HEK293 (cell line): ENCODE data around the gene TMEM125.

ENCODE experiments used
- CTCF ChIA-PET: fragments of 350-600 bp; formaldehyde crosslinking; extraction: SDS; loops from one replicate; lab custom pipeline; 2021; ENCODE audit warnings: antibody characterized with exemption; lab: Yijun Ruan, JAX
- POLR2A ChIA-PET: fragments of 300-600 bp; formaldehyde crosslinking; extraction: SDS; loops from one replicate; lab custom pipeline; 2020; ENCODE audit warnings: antibody characterized with exemption, inconsistent platforms; lab: Yijun Ruan, JAX
- H3K27ac ChIP-seq: fragments of 200-500 bp; sonication (Bioruptor generic); 2 replicates; pipeline ENCODE4 v1.5.1; 2014; ENCODE audit warnings: low read depth, low read length, control low read depth, inconsistent platforms; ENCODE audit errors: extremely low read depth
- H3K36me3 ChIP-seq, 2 experiments: fragments of 200-500 bp in 1 of 2; sonication (Bioruptor generic) in 1 of 2; 1 replicate in 1 of 2; 2 replicates in 1 of 2; pipeline ENCODE4 v1.5.1; 2014 to 2017; ENCODE audit warnings: inconsistent platforms in 2 of 2, low read length in 2 of 2; ENCODE audit not compliant: control insufficient read depth in 2 of 2, insufficient read depth in 1 of 2
- H3K4me1 ChIP-seq: fragments of 200-500 bp; sonication (Bioruptor generic); 2 replicates; pipeline ENCODE4 v1.5.1; 2014; ENCODE audit warnings: mild to moderate bottlenecking, low read length, inconsistent platforms; ENCODE audit not compliant: control insufficient read depth, insufficient read depth
- H3K4me3 ChIP-seq: 2 replicates; pipeline ENCODE4 v1.5.1; 2011; ENCODE audit warnings: low read depth, mild to moderate bottlenecking, control low read depth, low read length, moderate library complexity
- H3K9me3 ChIP-seq: fragments of 200-500 bp; sonication (Bioruptor generic); 2 replicates; pipeline ENCODE4 v1.5.1; 2014; ENCODE audit warnings: low read depth, low read length, inconsistent platforms; ENCODE audit not compliant: control insufficient read depth, insufficient read depth
- EGR2 ChIP-seq: fragments of 450-650 bp; formaldehyde crosslinking; IDR thresholded peaks from 2 replicates; pipeline ENCODE4 v1.5.1; 2016; ENCODE audit warnings: low read depth, missing biosample characterization, missing genetic modification characterization
- KLF16 ChIP-seq: fragments of 450-650 bp; formaldehyde crosslinking; IDR thresholded peaks from 2 replicates; pipeline ENCODE4 v1.5.1; 2017; ENCODE audit warnings: missing biosample characterization, missing genetic modification characterization
- SCRT1 ChIP-seq: fragments of 450-650 bp; formaldehyde crosslinking; IDR thresholded peaks from 2 replicates; pipeline ENCODE4 v1.5.1; 2016; ENCODE audit warnings: missing biosample characterization, missing genetic modification characterization, borderline replicate concordance
- SCRT2 ChIP-seq: fragments of 450-650 bp; formaldehyde crosslinking; IDR thresholded peaks from 2 replicates; pipeline ENCODE4 v1.5.1; 2016; ENCODE audit warnings: missing biosample characterization, missing genetic modification characterization
- ZBTB48 ChIP-seq: fragments of 450-650 bp; formaldehyde crosslinking; IDR thresholded peaks from 2 replicates; pipeline ENCODE4 v1.5.1; 2016; ENCODE audit warnings: missing biosample characterization, missing genetic modification characterization
- ZNF24 ChIP-seq: fragments of 450-650 bp; formaldehyde crosslinking; IDR thresholded peaks from 2 replicates; pipeline ENCODE4 v1.5.1; 2016; ENCODE audit warnings: missing biosample characterization, missing genetic modification characterization
- ZNF433 ChIP-seq: fragments of 450-650 bp; formaldehyde crosslinking; IDR thresholded peaks from 2 replicates; pipeline ENCODE4 v1.5.1; 2016; ENCODE audit warnings: missing biosample characterization, missing genetic modification characterization, low read depth
- ZNF488 ChIP-seq: fragments of 450-650 bp; formaldehyde crosslinking; IDR thresholded peaks from 2 replicates; pipeline ENCODE4 v1.5.1; 2016; ENCODE audit warnings: missing biosample characterization, missing genetic modification characterization
- TF ChIP-seq, protein P1 (sequence below): fragments of 450-650 bp; formaldehyde crosslinking; conservative IDR thresholded peaks from 2 replicates; pipeline ENCODE4 v1.5.1; 2016; ENCODE audit warnings: low read depth, missing biosample characterization, missing genetic modification characterization
- TF ChIP-seq, protein P2 (sequence below): fragments of 450-650 bp; IDR thresholded peaks from 2 replicates; pipeline ENCODE4 v1.5.1; 2018; ENCODE audit warnings: missing biosample characterization, missing genetic modification characterization
- TF ChIP-seq, protein P3 (sequence below): fragments of 450-650 bp; formaldehyde crosslinking; IDR thresholded peaks from 2 replicates; pipeline ENCODE4 v1.5.1; 2016; ENCODE audit warnings: missing biosample characterization, missing genetic modification characterization

Gene TMEM125

GRCh38 chr1:43270421-43271095, 775 bp downstream of the TMEM125 start:
- H3K4me3 ChIP-seq: no peak overlapping the region
- H3K27ac ChIP-seq: no peak overlapping the region
- no peaks in the 10 kb centered on the region for H3K9me3 ChIP-seq
- no peaks in the 10 kb centered on the region for H3K4me1 ChIP-seq
- no peaks in the 10 kb centered on the region for H3K36me3 ChIP-seq
- CTCF ChIA-PET: interaction anchor here (0.5 kb wide), 1 partner anchor 301 kb away, joined by 3 read pairs; no protein-coding TSS in a partner anchor
- POLR2A ChIA-PET: no interaction called here
- TF ChIP-seq EGR2 (tag by site-specific recombination): 0 out of 2 replicates have a peak, but pooled peaks have one; percentile 24
- no peak for TF ChIP-seq ZNF24 (tag by site-specific recombination)
- TF ChIP-seq ZBTB48 (tag by site-specific recombination): peak; percentile 46; the same call in 1 of the 2 replicates
- no peak for TF ChIP-seq ZNF433

DNA sequence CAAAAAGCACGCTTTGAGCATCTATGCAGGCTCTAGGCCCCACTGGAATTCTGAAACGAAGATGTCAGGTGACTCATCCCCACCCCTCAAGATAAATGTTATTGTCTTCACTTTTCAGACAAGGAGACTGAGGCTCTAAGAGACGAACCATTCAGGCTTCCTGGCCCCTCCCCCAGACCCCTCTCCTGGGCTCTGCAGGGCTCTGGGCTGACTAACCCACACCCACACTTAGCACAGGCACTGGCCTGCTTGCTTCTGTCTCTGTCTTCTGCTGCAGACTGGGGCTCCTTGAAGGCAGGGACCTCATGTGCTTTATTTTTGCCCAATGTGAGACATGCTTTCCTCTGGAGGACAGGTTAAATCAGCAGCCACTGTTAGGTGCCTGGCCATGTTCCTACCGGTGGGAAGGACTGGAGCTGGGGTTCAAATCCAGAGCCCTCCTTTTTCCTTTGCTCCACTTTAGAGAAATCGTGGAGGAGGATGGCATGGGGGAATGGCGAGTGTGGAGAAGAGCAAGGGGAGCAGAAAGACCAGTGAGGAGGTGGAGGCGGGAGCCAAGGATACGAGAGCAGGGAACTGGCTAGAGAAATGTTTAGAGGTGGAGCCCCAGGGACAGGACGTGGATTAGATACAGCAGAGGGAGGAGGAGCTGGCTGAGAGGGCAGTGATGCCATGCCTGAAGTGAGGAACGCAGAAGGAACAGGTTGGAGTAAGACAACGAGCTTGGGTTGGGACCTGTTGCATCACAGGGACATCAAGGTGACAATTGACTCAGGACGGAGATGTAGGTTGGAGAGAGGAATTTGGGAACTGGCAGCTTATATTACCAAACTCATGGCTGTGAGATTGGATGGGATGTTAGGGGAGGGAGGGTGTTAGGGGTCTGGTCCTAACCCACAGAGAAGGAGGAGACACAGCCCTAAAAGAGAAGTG, 1.7 kb downstream of the TMEM125 start:
- Histone ChIP-seq H3K9me3 (no peaks in the 10 kb centered on the region), H3K4me1 (no peaks in the 10 kb centered on the region), H3K27ac (no peak overlapping the region), H3K36me3 (no peaks in the 10 kb centered on the region), H3K4me3 (no peak overlapping the region)
- CTCF ChIA-PET: interaction anchor here (0.5 to 1.0 kb wide), 2 partner anchors 145 to 300 kb away, joined by 3 to 8 read pairs; no protein-coding TSS in a partner anchor
- TF ChIP-seq SCRT2 (tag by site-specific recombination) (peak; percentile 92), SCRT1 (peak; percentile 80; the same call in 1 of the 2 replicates)
- TF ChIP-seq, protein P1, sequence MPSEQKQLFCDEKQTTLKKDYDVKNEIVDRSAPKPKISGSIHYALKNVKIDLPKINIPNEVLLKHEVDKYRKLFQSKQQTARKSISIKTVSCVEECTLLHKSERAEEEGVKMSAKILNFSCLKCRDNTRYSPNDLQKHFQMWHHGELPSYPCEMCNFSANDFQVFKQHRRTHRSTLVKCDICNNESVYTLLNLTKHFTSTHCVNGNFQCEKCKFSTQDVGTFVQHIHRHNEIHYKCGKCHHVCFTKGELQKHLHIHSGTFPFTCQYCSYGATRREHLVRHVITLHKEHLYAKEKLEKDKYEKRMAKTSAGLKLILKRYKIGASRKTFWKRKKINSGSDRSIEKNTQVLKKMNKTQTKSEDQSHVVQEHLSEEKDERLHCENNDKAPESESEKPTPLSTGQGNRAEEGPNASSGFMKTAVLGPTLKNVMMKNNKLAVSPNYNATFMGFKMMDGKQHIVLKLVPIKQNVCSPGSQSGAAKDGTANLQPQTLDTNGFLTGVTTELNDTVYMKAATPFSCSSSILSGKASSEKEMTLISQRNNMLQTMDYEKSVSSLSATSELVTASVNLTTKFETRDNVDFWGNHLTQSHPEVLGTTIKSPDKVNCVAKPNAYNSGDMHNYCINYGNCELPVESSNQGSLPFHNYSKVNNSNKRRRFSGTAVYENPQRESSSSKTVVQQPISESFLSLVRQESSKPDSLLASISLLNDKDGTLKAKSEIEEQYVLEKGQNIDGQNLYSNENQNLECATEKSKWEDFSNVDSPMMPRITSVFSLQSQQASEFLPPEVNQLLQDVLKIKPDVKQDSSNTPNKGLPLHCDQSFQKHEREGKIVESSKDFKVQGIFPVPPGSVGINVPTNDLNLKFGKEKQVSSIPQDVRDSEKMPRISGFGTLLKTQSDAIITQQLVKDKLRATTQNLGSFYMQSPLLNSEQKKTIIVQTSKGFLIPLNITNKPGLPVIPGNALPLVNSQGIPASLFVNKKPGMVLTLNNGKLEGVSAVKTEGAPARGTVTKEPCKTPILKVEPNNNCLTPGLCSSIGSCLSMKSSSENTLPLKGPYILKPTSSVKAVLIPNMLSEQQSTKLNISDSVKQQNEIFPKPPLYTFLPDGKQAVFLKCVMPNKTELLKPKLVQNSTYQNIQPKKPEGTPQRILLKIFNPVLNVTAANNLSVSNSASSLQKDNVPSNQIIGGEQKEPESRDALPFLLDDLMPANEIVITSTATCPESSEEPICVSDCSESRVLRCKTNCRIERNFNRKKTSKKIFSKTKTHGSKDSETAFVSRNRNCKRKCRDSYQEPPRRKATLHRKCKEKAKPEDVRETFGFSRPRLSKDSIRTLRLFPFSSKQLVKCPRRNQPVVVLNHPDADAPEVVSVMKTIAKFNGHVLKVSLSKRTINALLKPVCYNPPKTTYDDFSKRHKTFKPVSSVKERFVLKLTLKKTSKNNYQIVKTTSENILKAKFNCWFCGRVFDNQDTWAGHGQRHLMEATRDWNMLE: no peak
- POLR2A ChIA-PET: no interaction called here

DNA sequence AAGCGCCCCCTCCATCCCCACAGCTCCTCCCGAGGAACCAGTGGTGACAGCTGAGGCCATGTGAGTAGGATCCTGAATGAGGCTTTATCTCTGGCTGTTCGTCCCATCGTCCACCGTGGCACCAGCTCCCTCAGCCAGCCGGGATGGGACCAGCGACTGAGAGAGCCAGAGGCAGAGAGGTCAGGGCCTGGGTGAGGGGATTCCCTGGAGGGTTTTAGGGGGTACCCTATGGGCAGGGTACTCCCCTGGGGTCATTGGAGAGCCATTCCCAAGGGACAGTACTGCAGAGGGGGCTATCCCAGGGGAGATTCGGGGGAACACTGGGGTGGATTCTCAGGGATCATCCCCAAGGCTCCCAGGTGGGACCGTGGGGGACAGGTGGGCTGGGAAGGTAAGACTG, 2.4 kb downstream of the TMEM125 start:
- POLR2A ChIA-PET: no interaction called here
- no peaks in the 10 kb centered on the region for H3K36me3 ChIP-seq
- H3K4me1 ChIP-seq: no peaks in the 10 kb centered on the region
- no peak overlapping the region for H3K4me3 ChIP-seq
- CTCF ChIA-PET: interaction anchor here (1.0 kb wide), 1 partner anchor 144 kb away, joined by 8 read pairs; no protein-coding TSS in a partner anchor
- H3K27ac ChIP-seq: no peak overlapping the region
- H3K9me3 ChIP-seq: no peaks in the 10 kb centered on the region
- TF ChIP-seq ZNF488 (tag by site-specific recombination) (no peak), KLF16 (tag by site-specific recombination) (no peak)
- TF ChIP-seq, protein P2, sequence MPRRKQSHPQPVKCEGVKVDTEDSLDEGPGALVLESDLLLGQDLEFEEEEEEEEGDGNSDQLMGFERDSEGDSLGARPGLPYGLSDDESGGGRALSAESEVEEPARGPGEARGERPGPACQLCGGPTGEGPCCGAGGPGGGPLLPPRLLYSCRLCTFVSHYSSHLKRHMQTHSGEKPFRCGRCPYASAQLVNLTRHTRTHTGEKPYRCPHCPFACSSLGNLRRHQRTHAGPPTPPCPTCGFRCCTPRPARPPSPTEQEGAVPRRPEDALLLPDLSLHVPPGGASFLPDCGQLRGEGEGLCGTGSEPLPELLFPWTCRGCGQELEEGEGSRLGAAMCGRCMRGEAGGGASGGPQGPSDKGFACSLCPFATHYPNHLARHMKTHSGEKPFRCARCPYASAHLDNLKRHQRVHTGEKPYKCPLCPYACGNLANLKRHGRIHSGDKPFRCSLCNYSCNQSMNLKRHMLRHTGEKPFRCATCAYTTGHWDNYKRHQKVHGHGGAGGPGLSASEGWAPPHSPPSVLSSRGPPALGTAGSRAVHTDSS (tag by site-specific recombination): no peak
- TF ChIP-seq, protein P3, sequence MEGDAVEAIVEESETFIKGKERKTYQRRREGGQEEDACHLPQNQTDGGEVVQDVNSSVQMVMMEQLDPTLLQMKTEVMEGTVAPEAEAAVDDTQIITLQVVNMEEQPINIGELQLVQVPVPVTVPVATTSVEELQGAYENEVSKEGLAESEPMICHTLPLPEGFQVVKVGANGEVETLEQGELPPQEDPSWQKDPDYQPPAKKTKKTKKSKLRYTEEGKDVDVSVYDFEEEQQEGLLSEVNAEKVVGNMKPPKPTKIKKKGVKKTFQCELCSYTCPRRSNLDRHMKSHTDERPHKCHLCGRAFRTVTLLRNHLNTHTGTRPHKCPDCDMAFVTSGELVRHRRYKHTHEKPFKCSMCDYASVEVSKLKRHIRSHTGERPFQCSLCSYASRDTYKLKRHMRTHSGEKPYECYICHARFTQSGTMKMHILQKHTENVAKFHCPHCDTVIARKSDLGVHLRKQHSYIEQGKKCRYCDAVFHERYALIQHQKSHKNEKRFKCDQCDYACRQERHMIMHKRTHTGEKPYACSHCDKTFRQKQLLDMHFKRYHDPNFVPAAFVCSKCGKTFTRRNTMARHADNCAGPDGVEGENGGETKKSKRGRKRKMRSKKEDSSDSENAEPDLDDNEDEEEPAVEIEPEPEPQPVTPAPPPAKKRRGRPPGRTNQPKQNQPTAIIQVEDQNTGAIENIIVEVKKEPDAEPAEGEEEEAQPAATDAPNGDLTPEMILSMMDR: no peak
